Progenitor cell of endocrine pancreas (in vitro differentiated cells): Measurements from ENCODE around the gene ZNF235. TPM values are rescaled to one million over a fixed set of nuclear protein-coding genes. Genes with fewer than 3 reads are reported as not detected.

Experiments used
- DNase-seq: peaks from one replicate; pipeline ENCODE4 v3.0.0; 2021; ENCODE audit warnings: low spot score; ENCODE audit not compliant: unreplicated experiment
- H3K27ac Mint-ChIP-seq: 2 replicates; pipeline ENCODE4 v1.8.0; 2021; ENCODE audit warnings: mild to moderate bottlenecking, moderate library complexity, mixed read lengths
- H3K27me3 Mint-ChIP-seq: 2 replicates; pipeline ENCODE4 v1.8.0; 2021; ENCODE audit warnings: mixed read lengths
- H3K36me3 Mint-ChIP-seq: 2 replicates; pipeline ENCODE4 v1.8.0; 2022; ENCODE audit warnings: mixed read lengths; ENCODE audit not compliant: insufficient read depth
- H3K4me1 Mint-ChIP-seq: 2 replicates; pipeline ENCODE4 v1.8.0; 2021; ENCODE audit warnings: low read depth, mixed read lengths
- H3K4me3 Mint-ChIP-seq: 2 replicates; pipeline ENCODE4 v1.8.0; 2021; ENCODE audit warnings: low read depth, mild to moderate bottlenecking, moderate library complexity, mixed read lengths
- H3K9me3 Mint-ChIP-seq: 2 replicates; pipeline ENCODE4 v1.8.0; 2021; ENCODE audit warnings: low read depth, mixed read lengths
- total RNA-seq: library from RNA; stranded (reverse); gene quantifications from 2 replicates; pipeline ENCODE4 v1.2.1, GENCODE V29; 2021
- TF ChIP-seq, protein P1 (sequence below): fragments of 200-600 bp; sonication (generic); IDR thresholded peaks from one replicate; pipeline ENCODE4 v1.5.0; 2021; ENCODE audit warnings: antibody characterized with exemption, mild to moderate bottlenecking; ENCODE audit not compliant: unreplicated experiment

ZNF235 gene
- total RNA-seq, 1 donor from 2014 or later: 15.0 TPM

DNA sequence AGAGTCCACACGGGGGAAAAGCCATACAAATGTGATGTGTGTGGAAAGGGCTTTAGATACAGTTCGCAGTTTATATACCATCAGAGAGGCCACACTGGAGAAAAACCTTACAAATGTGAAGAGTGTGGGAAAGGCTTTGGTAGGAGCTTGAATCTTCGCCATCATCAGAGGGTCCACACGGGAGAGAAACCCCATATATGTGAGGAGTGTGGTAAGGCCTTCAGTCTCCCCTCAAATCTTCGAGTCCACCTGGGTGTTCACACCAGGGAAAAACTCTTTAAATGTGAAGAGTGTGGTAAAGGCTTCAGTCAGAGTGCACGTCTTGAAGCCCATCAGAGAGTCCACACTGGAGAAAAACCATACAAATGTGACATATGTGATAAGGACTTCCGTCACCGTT is 68.4 kb downstream of the ZNF235 start:
- no peak overlapping the region for H3K27ac Mint-ChIP-seq
- TF ChIP-seq, protein P1, sequence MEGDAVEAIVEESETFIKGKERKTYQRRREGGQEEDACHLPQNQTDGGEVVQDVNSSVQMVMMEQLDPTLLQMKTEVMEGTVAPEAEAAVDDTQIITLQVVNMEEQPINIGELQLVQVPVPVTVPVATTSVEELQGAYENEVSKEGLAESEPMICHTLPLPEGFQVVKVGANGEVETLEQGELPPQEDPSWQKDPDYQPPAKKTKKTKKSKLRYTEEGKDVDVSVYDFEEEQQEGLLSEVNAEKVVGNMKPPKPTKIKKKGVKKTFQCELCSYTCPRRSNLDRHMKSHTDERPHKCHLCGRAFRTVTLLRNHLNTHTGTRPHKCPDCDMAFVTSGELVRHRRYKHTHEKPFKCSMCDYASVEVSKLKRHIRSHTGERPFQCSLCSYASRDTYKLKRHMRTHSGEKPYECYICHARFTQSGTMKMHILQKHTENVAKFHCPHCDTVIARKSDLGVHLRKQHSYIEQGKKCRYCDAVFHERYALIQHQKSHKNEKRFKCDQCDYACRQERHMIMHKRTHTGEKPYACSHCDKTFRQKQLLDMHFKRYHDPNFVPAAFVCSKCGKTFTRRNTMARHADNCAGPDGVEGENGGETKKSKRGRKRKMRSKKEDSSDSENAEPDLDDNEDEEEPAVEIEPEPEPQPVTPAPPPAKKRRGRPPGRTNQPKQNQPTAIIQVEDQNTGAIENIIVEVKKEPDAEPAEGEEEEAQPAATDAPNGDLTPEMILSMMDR: no peak
- DNase-seq: no peak
- H3K27me3 Mint-ChIP-seq: no peaks in the 10 kb centered on the region
- H3K4me1 Mint-ChIP-seq: no peaks in the 10 kb centered on the region
- H3K36me3 Mint-ChIP-seq: peaks cover 68% of the 10 kb centered on the region
- peaks cover 41% of the 10 kb centered on the region for H3K9me3 Mint-ChIP-seq
- H3K4me3 Mint-ChIP-seq: no peak overlapping the region

Other genes starting within 250 kb of the ZNF235 start
- 5.7 and 5.9 TPM in 2 replicates for gene ZNF284, start 232.9 kb downstream of the ZNF235 start, total RNA-seq
- gene ZNF224, start 210.7 kb downstream of the ZNF235 start, total RNA-seq: 40.6 and 45.6 TPM in 2 replicates
- 9.1 and 10.2 TPM in 2 replicates for gene ZNF225, start 191.6 kb downstream of the ZNF235 start, total RNA-seq
- 24.9 and 25.2 TPM in 2 replicates for gene ZNF234, start 163.5 kb downstream of the ZNF235 start, total RNA-seq
- gene ZNF226, start 139.9 kb downstream of the ZNF235 start, total RNA-seq: 38.2 and 38.7 TPM in 2 replicates
- gene ZNF227, start 92.5 kb downstream of the ZNF235 start, total RNA-seq: 32.0 and 38.9 TPM in 2 replicates
- gene ZNF233, start 45.1 kb downstream of the ZNF235 start, total RNA-seq: 5.7 and 7.9 TPM in 2 replicates
- gene ZNF112, start 51.7 kb upstream of the ZNF235 start, total RNA-seq: 13.0 and 14.1 TPM in 2 replicates
- gene ZNF285, start 96.6 kb upstream of the ZNF235 start, total RNA-seq: 13.1 and 14.3 TPM in 2 replicates
- gene ZNF229, start 143.4 kb upstream of the ZNF235 start, total RNA-seq: 18.3 and 18.4 TPM in 2 replicates
- 17.9 and 19.6 TPM in 2 replicates for gene ZNF180, start 195.5 kb upstream of the ZNF235 start, total RNA-seq
- gene CEACAM20, start 224.7 kb upstream of the ZNF235 start, total RNA-seq: not detected in 2 replicates